Activated naive CD8-positive, alpha-beta T cell treated with anti-CD3 and anti-CD28 coated beads for 36 hours (primary cell): ENCODE results near the gene EHHADH. TPM values are rescaled to one million over a fixed set of nuclear protein-coding genes. Genes with fewer than 3 reads are reported as not detected.
A peak's percentile ranks its signal among the peaks of the same experiment; 100 is the strongest.
"Not testable (repeated sequence)": the region's sequence is repeated elsewhere in the genome, so short reads cannot be mapped to it uniquely, and the experiment has no call there.

Experiments used
- DNase-seq: peaks from one replicate; pipeline ENCODE4 v3.0.0; 2021
- H3K27ac Mint-ChIP-seq: one replicate; pipeline ENCODE4 v1.8.0; 2022; ENCODE audit warnings: mild to moderate bottlenecking, moderate library complexity, mixed read lengths
- H3K27me3 Mint-ChIP-seq: one replicate; pipeline ENCODE4 v1.8.0; 2022; ENCODE audit warnings: mild to moderate bottlenecking, mixed read lengths
- H3K36me3 Mint-ChIP-seq: one replicate; pipeline ENCODE4 v1.8.0; 2021; ENCODE audit warnings: mild to moderate bottlenecking, mixed read lengths
- H3K4me1 Mint-ChIP-seq: one replicate; pipeline ENCODE4 v1.8.0; 2021; ENCODE audit warnings: mixed read lengths
- H3K4me3 Mint-ChIP-seq: one replicate; pipeline ENCODE4 v1.8.0; 2022; ENCODE audit warnings: mild to moderate bottlenecking, moderate library complexity, mixed read lengths
- H3K9me3 Mint-ChIP-seq: one replicate; pipeline ENCODE4 v1.8.0; 2022; ENCODE audit warnings: mixed read lengths
- total RNA-seq, 2 experiments: library from RNA; stranded (reverse); gene quantifications; one replicate each; pipeline ENCODE4 v1.2.3, GENCODE V29; 2021

EHHADH gene
- total RNA-seq, result 1 to 10 TPM; 5.4 to 6.1 TPM

GRCh38 chr3:185253645-185254410 lies at the start of gene EHHADH:
Gene EHHADH (minus strand): TSS chr3:185254049. CDS start chr3:185254022, 27 bp downstream.
- H3K36me3 Mint-ChIP-seq, result peaks cover 6% of the 10 kb centered on the region
- DNase-seq, result peak; percentile 66
- peaks cover 7% of the 10 kb centered on the region for H3K9me3 Mint-ChIP-seq
- H3K27ac Mint-ChIP-seq, result peak within 1 kb of the TSS; percentile 72
- peaks cover 5% of the 10 kb centered on the region for H3K4me1 Mint-ChIP-seq
- no peaks in the 10 kb centered on the region for H3K27me3 Mint-ChIP-seq
- H3K4me3 Mint-ChIP-seq, result peak within 1 kb of the TSS; percentile 81

GRCh38 chr3:185299918-185300426 lies 46.1 kb upstream of the EHHADH start:
- not testable (repeated sequence) for H3K4me1 Mint-ChIP-seq, H3K4me3 Mint-ChIP-seq, H3K9me3 Mint-ChIP-seq, H3K36me3 Mint-ChIP-seq, H3K27me3 Mint-ChIP-seq, H3K27ac Mint-ChIP-seq, DNase-seq

- no peak overlapping the region for H3K4me3 Mint-ChIP-seq
- H3K27me3 Mint-ChIP-seq, result no peaks in the 10 kb centered on the region
- no peaks in the 10 kb centered on the region for H3K9me3 Mint-ChIP-seq
- H3K4me1 Mint-ChIP-seq, result no peaks in the 10 kb centered on the region
- peaks cover 3% of the 10 kb centered on the region for H3K36me3 Mint-ChIP-seq
- DNase-seq, result no peak
- no peak overlapping the region for H3K27ac Mint-ChIP-seq
These were observed 44.0 kb upstream of the EHHADH start for GRCh38 chr3:185297867-185298266.

GRCh38 chr3:185292238-185292637 lies 38.4 kb upstream of the EHHADH start:
- no peak overlapping the region for H3K27ac Mint-ChIP-seq
- no peak for DNase-seq

GRCh38 chr3:185290266-185290665 lies 36.4 kb upstream of the EHHADH start:
- no peak for DNase-seq
- H3K4me3 Mint-ChIP-seq, result no peak overlapping the region
- peaks cover 11% of the 10 kb centered on the region for H3K36me3 Mint-ChIP-seq
- H3K27me3 Mint-ChIP-seq, result no peaks in the 10 kb centered on the region
- H3K9me3 Mint-ChIP-seq, result no peaks in the 10 kb centered on the region
- H3K4me1 Mint-ChIP-seq, result no peaks in the 10 kb centered on the region
- H3K27ac Mint-ChIP-seq, result no peak overlapping the region

More at GRCh38 chr3:185292238-185292637, 38.4 kb upstream of the EHHADH start:
- Mint-ChIP-seq H3K9me3 (no peaks in the 10 kb centered on the region), H3K4me1 (no peaks in the 10 kb centered on the region), H3K4me3 (no peak overlapping the region), H3K36me3 (peaks cover 9% of the 10 kb centered on the region), H3K27me3 (no peaks in the 10 kb centered on the region)

GRCh38 chr3:185283374-185283935 lies 29.6 kb upstream of the EHHADH start:
- Mint-ChIP-seq H3K4me1 (peaks cover 14% of the 10 kb centered on the region), H3K9me3 (peaks cover 2% of the 10 kb centered on the region), H3K4me3 (peak overlapping the region; percentile 98), H3K27ac (peak overlapping the region; percentile 86), H3K36me3 (peaks cover 8% of the 10 kb centered on the region), H3K27me3 (peaks cover 3% of the 10 kb centered on the region)
- DNase-seq, result no peak

- Mint-ChIP-seq H3K4me3 (peak overlapping the region; percentile 98), H3K27ac (peak overlapping the region; percentile 86), H3K36me3 (peaks cover 8% of the 10 kb centered on the region), H3K27me3 (peaks cover 6% of the 10 kb centered on the region), H3K4me1 (peaks cover 14% of the 10 kb centered on the region), H3K9me3 (peaks cover 2% of the 10 kb centered on the region)
- DNase-seq, result peak; percentile 94
These were observed 29.0 kb upstream of the EHHADH start for GRCh38 chr3:185282696-185283373.

GRCh38 chr3:185280572-185281365 lies 26.9 kb upstream of the EHHADH start:
- Mint-ChIP-seq H3K4me1 (peaks cover 14% of the 10 kb centered on the region), H3K27me3 (peaks cover 23% of the 10 kb centered on the region), H3K4me3 (no peak overlapping the region), H3K9me3 (peaks cover 2% of the 10 kb centered on the region), H3K27ac (no peak overlapping the region), H3K36me3 (peaks cover 8% of the 10 kb centered on the region)
- DNase-seq, result no peak

- Mint-ChIP-seq H3K4me3 (no peak overlapping the region), H3K27ac (no peak overlapping the region), H3K27me3 (peaks cover 29% of the 10 kb centered on the region), H3K4me1 (peaks cover 14% of the 10 kb centered on the region), H3K9me3 (peaks cover 2% of the 10 kb centered on the region), H3K36me3 (peaks cover 6% of the 10 kb centered on the region)
- DNase-seq, result no peak
These were observed 25.8 kb upstream of the EHHADH start for GRCh38 chr3:185279587-185280138.

GRCh38 chr3:185276415-185276814 lies 22.6 kb upstream of the EHHADH start:
- no peak for DNase-seq
- H3K4me1 Mint-ChIP-seq, result peaks cover 5% of the 10 kb centered on the region
- no peak overlapping the region for H3K4me3 Mint-ChIP-seq
- peaks cover 2% of the 10 kb centered on the region for H3K9me3 Mint-ChIP-seq
- no peak overlapping the region for H3K27ac Mint-ChIP-seq
- peaks cover 42% of the 10 kb centered on the region for H3K27me3 Mint-ChIP-seq
- H3K36me3 Mint-ChIP-seq, result no peaks in the 10 kb centered on the region

GRCh38 chr3:185272033-185272432 lies 18.2 kb upstream of the EHHADH start:
- H3K9me3 Mint-ChIP-seq, result peaks cover 2% of the 10 kb centered on the region
- no peak overlapping the region for H3K27ac Mint-ChIP-seq
- no peaks in the 10 kb centered on the region for H3K36me3 Mint-ChIP-seq
- no peak for DNase-seq
- no peak overlapping the region for H3K4me3 Mint-ChIP-seq
- H3K27me3 Mint-ChIP-seq, result peaks cover 55% of the 10 kb centered on the region
- H3K4me1 Mint-ChIP-seq, result no peaks in the 10 kb centered on the region

- no peak for DNase-seq
- Mint-ChIP-seq H3K4me3 (no peak overlapping the region), H3K9me3 (peaks cover 2% of the 10 kb centered on the region), H3K4me1 (no peaks in the 10 kb centered on the region), H3K27ac (no peak overlapping the region), H3K36me3 (no peaks in the 10 kb centered on the region), H3K27me3 (peaks cover 48% of the 10 kb centered on the region)
These were observed 17.1 kb upstream of the EHHADH start for GRCh38 chr3:185270956-185271332.

GRCh38 chr3:185270262-185270955 lies 16.6 kb upstream of the EHHADH start:
- Mint-ChIP-seq H3K4me1 (no peaks in the 10 kb centered on the region), H3K27ac (no peak overlapping the region), H3K4me3 (no peak overlapping the region), H3K27me3 (peaks cover 48% of the 10 kb centered on the region), H3K9me3 (peaks cover 2% of the 10 kb centered on the region), H3K36me3 (no peaks in the 10 kb centered on the region)
- DNase-seq, result no peak
